Caco-2 (cell line): ENCODE results near the gene GULP1. TPM values are rescaled to one million over a fixed set of nuclear protein-coding genes. Genes with fewer than 3 reads are reported as not detected.

Experiments
- BruUV-seq: library from RNA; stranded (reverse); fragments of 400-500 nt; replicated peaks from 2 replicates; lab custom pipeline; 2021; lab: Mats Ljungman, UMichigan
- CTCF ChIA-PET: fragments of 300-600 bp; sonication (Branson Sonifier 250); formaldehyde crosslinking; loops from one replicate; lab custom pipeline; 2022; ENCODE audit warnings: antibody characterized with exemption; lab: Charles Lee
- POLR2A ChIA-PET: fragments of 300-600 bp; sonication (Branson Sonifier 250); formaldehyde crosslinking; loops from one replicate; lab custom pipeline; 2022; ENCODE audit warnings: antibody characterized with exemption; lab: Charles Lee
- DNase-seq, 2 experiments: peaks; one replicate each; pipeline versions ENCODE4 v3.0.0 to v3.0.0-alpha.2; 2020 to 2022
- H3K27me3 ChIP-seq: replicated peaks from 2 replicates; pipeline ENCODE4 v1.6.0; 2011; ENCODE audit warnings: low read length; ENCODE audit not compliant: control insufficient read depth, insufficient read depth
- H3K36me3 ChIP-seq: 2 replicates; pipeline ENCODE4 v1.5.1; 2011; ENCODE audit warnings: low read length; ENCODE audit not compliant: control insufficient read depth, insufficient read depth
- H3K4me1 ChIP-seq: fragments of 250-450 bp; sonication (Bioruptor Pico); 2 replicates; pipeline ENCODE4 v1.5.1; 2020; ENCODE audit warnings: mild to moderate bottlenecking
- H3K4me3 ChIP-seq: 2 replicates; pipeline ENCODE4 v1.5.1; 2011; ENCODE audit warnings: low read depth, mild to moderate bottlenecking, control low read depth, low read length
- H3K9me3 ChIP-seq: fragments of 250-450 bp; sonication (Bioruptor Pico); 2 replicates; pipeline ENCODE4 v1.5.1; 2020; ENCODE audit warnings: mild to moderate bottlenecking, moderate library complexity
- H3K27ac Mint-ChIP-seq: one replicate; pipeline ENCODE4 v1.8.0; 2022; ENCODE audit warnings: mixed read lengths; ENCODE audit not compliant: unreplicated experiment
- H3K27me3 Mint-ChIP-seq: one replicate; pipeline ENCODE4 v1.8.0; 2022; ENCODE audit warnings: mixed read lengths; ENCODE audit not compliant: insufficient read depth, unreplicated experiment
- H3K36me3 Mint-ChIP-seq: one replicate; pipeline ENCODE4 v1.8.0; 2022; ENCODE audit warnings: mild to moderate bottlenecking, mixed read lengths; ENCODE audit not compliant: insufficient read depth, unreplicated experiment
- H3K4me1 Mint-ChIP-seq: one replicate; pipeline ENCODE4 v1.8.0; 2022; ENCODE audit warnings: low read depth, mixed read lengths; ENCODE audit not compliant: unreplicated experiment
- H3K4me3 Mint-ChIP-seq: one replicate; pipeline ENCODE4 v1.8.0; 2022; ENCODE audit warnings: mild to moderate bottlenecking, moderate library complexity, mixed read lengths; ENCODE audit not compliant: unreplicated experiment
- H3K9me3 Mint-ChIP-seq: one replicate; pipeline ENCODE4 v1.8.0; 2022; ENCODE audit warnings: mixed read lengths; ENCODE audit not compliant: unreplicated experiment
- CTCF ChIP-seq, 2 experiments: fragments of 200-600 bp in 1 of 2; IDR thresholded peaks; 1 replicate in 1 of 2; 2 replicates in 1 of 2; pipeline versions ENCODE4 v1.5.1 to v1.8.0; 2011 to 2022; ENCODE audit warnings: antibody characterized with exemption in 1 of 2, control low read depth in 1 of 2, inconsistent platforms in 1 of 2, low read depth in 1 of 2, low read length in 1 of 2, mild to moderate bottlenecking in 1 of 2, moderate library complexity in 1 of 2; ENCODE audit not compliant: insufficient read depth in 1 of 2, severe bottlenecking in 1 of 2, unreplicated experiment in 1 of 2
- intact Hi-C: fragments of 100-400 bp; cut with micrococcal nuclease; formaldehyde crosslinking; loops from one replicate; pipeline ENCODE4 v1.10.0; 2022; ENCODE audit not compliant: unreplicated experiment
- total RNA-seq: library from RNA; stranded (reverse); gene quantifications from 2 replicates; pipeline ENCODE4 v1.2.3, GENCODE V29; 2022

GULP1 gene
- total RNA-seq, 1 experiment from 2014 or later = 32.4 TPM

GRCh38 chr2:188444106-188444835 lies 152.6 kb downstream of the GULP1 start:
- no peak for TF ChIP-seq CTCF (IDR thresholded peaks at IDR 0.05; ENCODE audit: insufficient read depth in 1 of 2, low read depth in 1 of 2, low read length in 1 of 2, severe bottlenecking in 1 of 2, unreplicated experiment in 1 of 2)
- no peak overlapping the region for H3K4me3 ChIP-seq
- ChIA-PET CTCF (no interaction called here), POLR2A (no interaction called here)
- Mint-ChIP-seq H3K27ac (no peak overlapping the region), H3K27me3 (no peaks in the 10 kb centered on the region), H3K36me3 (no peaks in the 10 kb centered on the region), H3K4me1 (no peaks in the 10 kb centered on the region), H3K4me3 (no peak overlapping the region), H3K9me3 (no peaks in the 10 kb centered on the region)
- DNase-seq = no peak
- no peaks in the 10 kb centered on the region for H3K36me3 ChIP-seq
- H3K9me3 ChIP-seq = no peaks in the 10 kb centered on the region
- intact Hi-C loops = no loop called here
- BruUV-seq = no TSS peak
- H3K4me1 ChIP-seq = no peaks in the 10 kb centered on the region; the same call in 1 of the 2 replicates
- H3K27me3 ChIP-seq = no peaks in the 10 kb centered on the region

GRCh38 chr2:188449561-188449960 lies 157.9 kb downstream of the GULP1 start:
- intact Hi-C loops = no loop called here
- DNase-seq = no peak
- Histone ChIP-seq H3K27me3 (no peaks in the 10 kb centered on the region), H3K4me1 (no peaks in the 10 kb centered on the region), H3K36me3 (no peaks in the 10 kb centered on the region), H3K4me3 (no peak overlapping the region), H3K9me3 (peaks cover 2% of the 10 kb centered on the region; the same call in 1 of the 2 replicates)
- TF ChIP-seq CTCF (IDR thresholded peaks at IDR 0.05; ENCODE audit: insufficient read depth in 1 of 2, low read depth in 1 of 2, low read length in 1 of 2, severe bottlenecking in 1 of 2, unreplicated experiment in 1 of 2) = no peak
- POLR2A ChIA-PET = no interaction called here
- no TSS peak for BruUV-seq
- H3K27me3 Mint-ChIP-seq = no peaks in the 10 kb centered on the region
- CTCF ChIA-PET = no interaction called here
- H3K9me3 Mint-ChIP-seq = peaks cover 11% of the 10 kb centered on the region
- H3K27ac Mint-ChIP-seq = no peak overlapping the region
- H3K36me3 Mint-ChIP-seq = no peaks in the 10 kb centered on the region
- H3K4me1 Mint-ChIP-seq = no peaks in the 10 kb centered on the region
- no peak overlapping the region for H3K4me3 Mint-ChIP-seq

GRCh38 chr2:188449971-188450370 lies 158.3 kb downstream of the GULP1 start:
- ChIA-PET CTCF (no interaction called here), POLR2A (no interaction called here)
- Mint-ChIP-seq H3K9me3 (peaks cover 12% of the 10 kb centered on the region), H3K4me1 (no peaks in the 10 kb centered on the region), H3K4me3 (no peak overlapping the region), H3K27ac (no peak overlapping the region), H3K27me3 (no peaks in the 10 kb centered on the region), H3K36me3 (no peaks in the 10 kb centered on the region)
- no peaks in the 10 kb centered on the region for H3K36me3 ChIP-seq
- H3K4me1 ChIP-seq = no peaks in the 10 kb centered on the region
- no peak for TF ChIP-seq CTCF (IDR thresholded peaks at IDR 0.05; ENCODE audit: insufficient read depth in 1 of 2, low read depth in 1 of 2, low read length in 1 of 2, severe bottlenecking in 1 of 2, unreplicated experiment in 1 of 2)
- H3K9me3 ChIP-seq = peaks cover 2% of the 10 kb centered on the region; the same call in 1 of the 2 replicates
- H3K27me3 ChIP-seq = no peaks in the 10 kb centered on the region
- H3K4me3 ChIP-seq = no peak overlapping the region
- intact Hi-C loops = no loop called here
- BruUV-seq = no TSS peak
- DNase-seq = no peak
